Midbrain (tissue), 1 donor: ENCODE data around the gene SLC18B1.

Source experiments
- DNase-seq: peaks from one replicate; lab custom pipeline; 2025; lab: John Stamatoyannopoulos, UW

Gene SLC18B1

GRCh38 chr6:132742495-132742894, 55.9 kb downstream of the SLC18B1 start:
- no peak for DNase-seq

- no peak for DNase-seq
Observed at GRCh38 chr6:132741281-132741680, 57.2 kb downstream of the SLC18B1 start.

- DNase-seq = no peak
Observed at GRCh38 chr6:132736239-132736638, 62.2 kb downstream of the SLC18B1 start.

DNA sequence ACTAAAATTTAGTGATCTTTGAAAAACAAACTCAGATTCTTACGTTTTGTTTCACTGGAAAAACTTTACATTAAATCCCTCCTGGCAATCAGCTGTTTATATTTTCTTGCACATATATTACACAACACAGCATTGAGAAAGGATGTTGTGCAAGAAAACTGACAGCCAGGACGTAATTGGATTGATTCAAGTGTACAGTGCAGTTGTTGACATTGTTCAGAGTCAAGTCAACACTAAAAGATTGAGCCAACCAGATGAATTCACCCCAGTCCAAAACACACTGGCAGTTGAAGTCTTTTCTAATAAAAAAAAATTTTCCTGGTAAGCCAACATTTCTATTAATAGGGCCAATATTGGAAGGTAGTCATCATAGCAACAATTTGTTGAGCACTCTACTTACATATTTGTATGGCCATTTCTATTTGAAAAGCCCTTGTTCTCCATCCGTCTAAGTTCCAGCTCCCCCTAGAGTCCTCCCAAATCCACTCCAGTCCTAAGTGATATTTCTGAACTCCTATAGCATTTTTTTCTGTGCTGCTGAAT, 63.7 kb downstream of the SLC18B1 start:
- DNase-seq = peak; percentile 2

GRCh38 chr6:132733814-132734213, 64.6 kb downstream of the SLC18B1 start:
- no peak for DNase-seq

- DNase-seq = no peak
Observed at GRCh38 chr6:132733283-132733682, 65.2 kb downstream of the SLC18B1 start.

DNA sequence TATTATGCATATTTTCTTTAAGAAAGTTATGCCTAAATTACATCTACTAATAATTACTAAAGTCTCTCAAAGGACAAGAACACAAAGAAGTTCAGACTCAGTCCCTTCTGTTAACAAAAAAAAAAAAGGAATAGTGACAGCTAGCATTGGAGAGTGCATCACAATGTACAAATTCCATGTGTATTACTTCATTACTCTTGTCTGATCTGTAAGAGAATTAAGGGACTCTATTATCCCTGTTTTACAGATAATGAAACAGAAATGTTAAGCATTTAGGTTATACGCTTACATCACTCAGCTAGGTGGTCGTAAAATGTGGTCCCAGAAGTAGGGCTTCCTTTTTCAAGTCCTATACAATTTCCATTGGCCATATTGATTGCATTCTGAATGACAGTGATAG, 67.4 kb downstream of the SLC18B1 start:
- DNase-seq = no peak

- no peak for DNase-seq
Observed at GRCh38 chr6:132730560-132730959, 67.9 kb downstream of the SLC18B1 start.

DNA sequence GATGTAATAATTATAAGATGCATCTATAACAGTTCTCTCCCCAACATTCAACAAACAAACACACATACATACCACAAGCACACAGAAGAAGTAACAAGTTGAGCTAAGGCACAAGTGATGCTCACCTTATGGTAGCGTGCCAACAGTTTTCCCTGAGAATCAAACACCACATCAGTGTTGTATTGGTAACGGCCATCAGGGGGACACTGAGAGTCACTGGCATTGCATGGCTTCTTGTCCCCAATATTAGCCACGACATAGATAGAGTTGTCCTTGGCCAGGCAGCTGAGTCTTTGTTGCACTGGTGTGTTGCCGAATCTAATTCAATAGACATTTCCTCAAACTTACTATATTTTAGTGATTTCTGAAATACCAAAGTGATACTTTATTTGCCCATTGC, 69.8 kb downstream of the SLC18B1 start:
- no peak for DNase-seq

GRCh38 chr6:132726608-132726975, 71.8 kb downstream of the SLC18B1 start:
- DNase-seq = no peak

DNA sequence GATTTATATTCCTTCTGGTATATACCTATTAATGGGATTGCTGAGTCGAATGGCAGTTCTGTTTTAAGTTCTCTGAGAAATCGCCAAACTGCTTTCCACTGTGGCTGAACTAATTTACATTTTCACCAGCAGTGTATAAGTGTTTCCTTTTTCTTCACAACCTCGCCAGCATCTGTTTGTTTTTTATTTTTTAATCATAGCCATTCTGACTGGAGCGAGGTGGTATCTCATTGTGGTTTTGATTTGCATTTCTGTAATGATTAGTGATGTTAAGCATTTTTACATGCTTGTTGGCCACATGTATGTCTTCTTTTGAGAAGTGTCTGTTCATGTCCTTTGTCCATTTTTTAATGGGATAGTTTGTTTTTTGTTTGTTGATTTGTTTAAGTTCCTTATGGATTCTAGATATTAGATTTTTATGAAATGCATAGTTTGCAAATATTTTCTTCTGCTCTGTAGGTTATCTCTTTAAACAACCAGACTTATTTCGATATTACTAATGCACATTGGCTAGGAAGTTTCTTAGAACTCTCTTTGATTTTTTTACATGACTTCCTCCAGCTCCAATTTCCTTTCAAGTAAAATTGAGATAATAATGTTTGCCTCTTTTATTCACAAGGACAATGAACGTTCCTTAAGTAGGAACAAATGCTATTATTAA, 72.4 kb downstream of the SLC18B1 start:
- DNase-seq = no peak

- DNase-seq = no peak
Observed at GRCh38 chr6:132725471-132725870, 73.0 kb downstream of the SLC18B1 start.

GRCh38 chr6:132719736-132720448, 78.5 kb downstream of the SLC18B1 start:
- DNase-seq = no peak
